Islet precursor cell (in vitro differentiated cells): ENCODE measurements around the gene EXOC5.
"Not testable (repeated sequence)": the region's sequence is repeated elsewhere in the genome, so short reads cannot be mapped to it uniquely, and the experiment has no call there.

Experiments
- DNase-seq: peaks from one replicate; pipeline ENCODE4 v3.0.0-alpha.2; 2018

Gene EXOC5

DNA sequence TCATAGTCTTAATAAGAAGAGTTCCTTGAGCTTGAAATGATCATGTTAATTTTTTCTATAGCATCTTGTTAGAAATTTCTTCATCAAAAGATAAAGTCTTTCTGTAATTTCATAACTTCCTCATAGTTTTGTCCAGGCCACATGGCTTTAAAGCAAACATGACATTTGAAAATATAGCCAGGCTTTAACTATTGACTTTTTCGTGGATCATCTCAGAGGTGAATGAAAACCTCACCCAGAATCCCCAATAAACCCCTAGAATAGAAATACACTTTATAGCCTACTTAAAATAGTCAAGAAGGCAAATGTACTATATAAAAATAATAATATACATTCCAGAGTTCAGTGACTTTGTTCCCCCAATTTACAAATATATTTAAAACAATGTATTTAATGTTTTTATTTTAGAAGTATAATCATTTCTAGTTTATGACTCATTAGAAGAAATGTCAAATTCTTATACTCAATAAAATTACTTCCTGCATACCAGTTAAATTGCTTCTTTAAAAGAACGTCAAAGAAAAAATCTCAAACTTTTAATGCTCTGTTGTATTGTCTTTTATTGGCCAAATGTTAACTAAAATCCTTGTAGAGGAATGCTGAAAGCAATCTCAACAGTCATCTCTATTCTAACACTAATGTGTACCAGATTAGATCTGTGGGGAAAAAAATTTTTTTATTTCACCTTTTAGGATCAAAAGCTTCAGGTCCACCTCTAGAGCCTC is 21.6 kb downstream of the EXOC5 start:
- DNase-seq: no peak

DNA sequence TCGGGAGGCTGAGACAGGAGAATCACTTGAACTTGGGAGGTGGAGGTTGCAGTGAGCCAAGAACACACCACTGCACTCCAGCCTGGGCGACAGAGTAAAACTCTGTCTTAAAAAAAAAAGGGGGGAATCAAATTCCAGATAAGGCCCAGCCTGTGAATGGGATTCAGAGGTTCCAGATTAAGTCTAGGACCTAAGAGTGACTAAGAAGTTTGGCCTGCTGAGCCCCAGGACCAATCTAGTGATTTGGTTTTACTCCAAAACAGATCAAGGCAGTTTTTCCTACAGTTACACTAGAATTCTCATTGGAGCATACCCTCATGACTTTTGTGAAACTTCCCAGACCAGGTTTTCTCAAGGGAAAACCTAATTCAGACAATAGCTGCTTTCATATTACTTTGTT is 22.8 kb downstream of the EXOC5 start:
- no peak for DNase-seq

DNA sequence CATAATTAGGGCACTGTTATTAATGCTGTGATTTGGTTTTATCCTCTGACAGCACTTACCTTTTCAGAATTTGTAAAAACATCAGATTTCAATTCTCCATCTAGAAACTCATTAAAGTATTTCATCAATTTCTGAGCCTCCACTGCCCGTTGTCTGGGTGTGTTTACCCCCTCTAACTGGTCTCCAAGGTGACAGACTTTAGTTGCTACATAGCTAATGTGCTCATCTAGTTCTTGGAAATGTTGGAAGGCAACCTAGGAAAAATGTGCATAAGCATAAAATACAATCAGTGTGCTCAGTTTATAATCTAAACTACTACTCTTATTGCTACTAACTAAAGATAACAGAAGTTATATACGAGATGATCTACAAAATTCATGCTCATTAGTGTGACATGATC is 24.6 kb downstream of the EXOC5 start:
- DNase-seq: no peak

DNA sequence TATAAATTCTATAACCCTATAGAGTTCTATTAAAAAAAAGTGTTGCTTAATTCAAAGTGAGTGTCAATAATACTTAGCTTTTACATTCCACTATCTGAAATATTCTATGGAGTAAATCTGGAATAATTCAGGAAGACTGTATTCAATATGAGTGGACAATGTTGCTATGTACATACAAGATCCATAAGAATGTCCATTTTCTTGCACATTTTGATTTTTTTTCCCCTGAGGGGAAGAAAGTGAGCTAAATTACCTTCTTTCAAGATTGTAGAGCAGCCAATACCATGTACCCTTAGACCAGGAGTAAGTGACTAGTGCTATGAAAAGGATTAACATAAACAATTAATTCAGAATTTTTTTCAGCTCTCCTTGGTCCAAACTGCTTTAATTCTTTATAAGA is 25.4 kb downstream of the EXOC5 start:
- no peak for DNase-seq

DNA sequence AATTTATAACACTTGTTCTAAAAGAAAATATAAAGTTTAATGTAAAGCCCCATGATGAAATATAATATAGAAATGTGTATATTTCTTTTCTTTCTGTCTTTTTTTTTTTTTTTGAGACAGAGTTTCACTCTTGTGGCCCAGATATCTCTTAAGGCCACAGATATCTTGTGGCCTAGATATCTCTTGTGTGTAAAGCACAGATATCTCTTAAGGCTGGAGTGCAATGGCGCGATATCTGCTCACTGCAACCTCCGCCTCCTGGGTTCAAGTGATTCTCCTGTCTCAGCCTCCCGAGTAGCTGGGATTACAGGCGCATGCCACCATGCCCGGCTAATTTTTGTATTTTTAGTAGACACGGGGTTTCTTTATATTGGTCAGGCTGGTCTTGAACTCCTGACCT is 28.6 kb downstream of the EXOC5 start:
- not testable (repeated sequence) for DNase-seq

DNA sequence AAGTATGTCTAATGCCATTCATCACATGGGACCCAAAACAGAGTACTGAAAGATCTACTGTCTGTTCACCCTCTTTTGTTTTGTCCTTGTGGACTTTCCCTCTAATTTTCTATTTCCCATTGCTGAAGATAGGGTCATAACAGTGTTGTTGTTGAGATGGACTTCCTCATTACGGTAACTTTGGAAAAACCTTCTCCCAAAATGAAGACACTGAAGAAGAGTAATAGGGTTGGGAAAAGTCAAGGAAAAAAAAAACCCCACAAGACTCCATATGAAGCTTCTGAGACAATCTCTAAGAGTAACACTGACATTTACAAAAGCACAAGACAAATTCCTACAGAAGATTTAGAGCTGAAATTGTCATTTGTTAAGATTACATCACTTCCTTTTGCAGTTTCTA is 36.7 kb downstream of the EXOC5 start:
- no peak for DNase-seq

DNA sequence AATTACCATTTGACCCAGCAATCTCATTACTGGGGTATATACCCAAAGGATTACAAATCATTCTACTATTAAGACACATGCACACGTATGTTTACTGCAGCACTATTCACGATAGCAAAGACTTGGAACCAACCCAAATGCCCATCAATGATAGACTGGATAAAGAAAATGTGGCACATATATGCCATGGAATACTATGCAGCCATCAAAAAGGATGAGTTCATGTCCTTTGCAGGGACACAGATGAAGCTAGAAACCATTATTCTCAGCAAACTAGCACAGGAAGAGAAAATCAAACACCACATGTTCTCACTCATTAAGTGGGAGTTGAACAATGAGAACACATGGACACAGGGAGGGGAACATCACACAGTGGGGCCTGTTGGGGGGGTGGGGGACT is 40.4 kb downstream of the EXOC5 start:
- not testable (repeated sequence) for DNase-seq

DNA sequence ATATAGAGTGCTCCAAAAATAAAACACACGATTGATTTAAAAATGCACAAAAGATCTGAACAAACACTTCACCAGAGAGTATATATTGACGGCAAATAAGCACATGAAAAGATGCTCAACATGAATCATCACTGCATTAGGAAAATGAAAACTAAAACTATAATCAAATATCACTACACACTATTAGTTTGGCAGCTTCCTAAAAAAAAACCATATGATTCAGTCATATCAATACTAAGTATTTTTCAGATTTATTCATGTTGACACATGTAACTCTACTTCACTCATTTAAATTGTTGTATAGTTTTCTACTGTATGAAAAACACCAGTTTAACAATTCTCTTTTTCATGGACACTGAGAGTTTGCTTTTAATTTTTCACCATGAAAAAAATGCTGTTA is 41.6 kb downstream of the EXOC5 start:
- no peak for DNase-seq

DNA sequence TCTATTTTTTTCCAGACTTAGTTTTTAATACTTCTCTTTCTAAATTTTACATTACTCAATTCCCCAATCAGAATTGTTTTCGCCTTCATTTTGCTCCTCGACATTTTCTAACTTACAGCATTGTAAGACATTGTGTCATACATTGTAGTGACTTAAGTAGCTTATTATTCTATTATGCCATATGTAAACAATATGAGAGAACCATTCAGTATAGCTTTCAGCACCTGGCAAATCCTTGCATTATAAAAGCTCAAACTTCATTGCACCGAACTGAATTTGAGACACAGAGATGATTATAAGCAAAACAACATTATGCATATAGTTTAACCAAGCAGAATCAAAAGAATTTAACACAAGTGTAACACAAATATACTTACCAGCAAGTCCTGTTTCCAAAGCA is 46.8 kb downstream of the EXOC5 start:
- no peak for DNase-seq

DNA sequence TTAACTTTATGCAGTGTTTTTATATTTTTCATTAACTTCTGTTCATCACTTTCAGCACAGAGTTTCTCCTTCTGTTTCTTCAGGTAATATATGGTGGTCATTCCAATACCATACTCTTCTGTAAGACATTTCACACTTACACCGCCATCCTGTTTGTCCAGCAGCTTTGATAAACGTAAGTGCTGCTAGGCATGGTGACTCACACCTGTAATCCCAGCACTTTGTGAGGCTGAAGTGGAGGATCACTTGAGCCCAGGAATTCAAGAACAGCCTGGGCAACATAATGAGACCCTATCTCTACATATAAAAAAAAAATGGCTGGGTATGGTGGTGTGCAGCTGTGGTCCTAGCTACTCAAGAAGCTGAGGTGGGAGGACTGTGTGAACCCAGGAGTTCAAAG is 55.8 kb downstream of the EXOC5 start:
- DNase-seq: peak; percentile 56

DNA sequence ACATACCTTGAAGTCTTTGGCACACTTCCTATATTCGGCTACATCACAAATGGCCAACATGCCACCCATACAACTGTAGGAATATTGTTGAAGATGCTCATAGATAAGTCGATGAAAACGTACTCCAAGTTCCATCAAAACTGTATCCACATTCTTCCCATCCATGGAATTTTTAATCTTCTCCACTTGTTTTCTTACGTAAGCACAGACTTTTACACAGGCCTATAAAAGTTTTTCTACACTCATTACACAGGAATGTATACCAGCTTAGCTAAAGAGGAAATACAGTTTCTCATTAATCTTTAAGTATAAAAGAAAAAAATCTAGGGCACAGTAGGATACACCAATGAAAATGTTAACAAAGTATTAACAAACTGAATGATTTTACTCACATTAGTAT is 59.1 kb downstream of the EXOC5 start:
- DNase-seq: no peak

DNA sequence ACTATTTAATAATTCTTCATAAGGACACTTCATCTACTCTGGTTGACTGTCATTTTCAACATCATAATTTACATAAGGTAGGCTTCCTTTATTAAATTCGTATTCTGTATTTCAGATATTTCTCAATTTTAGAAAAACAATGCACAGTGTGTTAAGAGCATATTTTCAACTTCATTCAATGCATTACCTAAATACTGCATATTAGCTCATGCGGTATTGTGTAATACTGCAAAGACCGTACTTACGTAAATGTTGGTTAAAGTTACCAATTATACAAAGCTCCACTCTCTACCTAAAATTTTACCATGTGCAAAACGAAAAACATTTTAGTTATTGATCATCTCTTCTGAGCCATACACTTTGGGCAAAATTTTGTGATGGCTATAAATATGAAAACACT is 62.8 kb downstream of the EXOC5 start:
- DNase-seq: no peak

DNA sequence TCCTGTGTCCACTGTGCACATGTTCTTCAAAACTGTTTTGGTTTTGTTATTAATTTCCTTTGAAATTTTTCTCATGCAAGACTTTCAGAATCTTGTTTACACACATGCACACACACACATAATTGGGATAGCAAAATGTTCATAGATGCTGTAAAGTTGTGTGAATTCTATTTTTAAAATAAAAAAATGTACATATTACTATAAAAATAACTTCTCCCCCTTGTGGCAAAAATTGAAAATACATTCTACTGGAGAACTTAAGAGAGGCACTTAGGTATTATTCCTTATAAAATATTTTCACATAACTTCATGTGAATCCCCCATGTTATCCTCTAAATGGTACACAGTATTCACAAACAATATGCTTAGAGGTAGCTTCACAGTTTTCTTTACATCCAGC is 66.0 kb downstream of the EXOC5 start:
- not testable (repeated sequence) for DNase-seq

DNA sequence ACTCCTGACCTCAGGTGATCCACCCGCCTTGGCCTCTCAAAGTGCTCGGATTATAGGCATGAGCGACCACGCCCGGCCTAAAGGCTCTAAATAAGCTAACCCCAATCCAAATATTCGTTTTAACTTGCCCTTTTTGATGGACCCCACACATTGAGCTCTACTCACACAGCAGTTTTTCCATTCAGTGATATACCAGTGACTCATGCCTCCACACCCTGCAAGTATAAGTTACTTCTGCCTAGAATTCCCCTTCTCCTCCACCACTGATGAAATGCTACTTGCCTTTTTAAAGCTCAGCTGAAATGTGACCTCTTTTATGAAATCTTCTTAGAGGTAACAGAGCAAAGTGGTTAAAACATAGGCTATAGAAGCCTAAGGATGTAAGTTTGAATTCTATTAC is 68.8 kb downstream of the EXOC5 start:
- no peak for DNase-seq

DNA sequence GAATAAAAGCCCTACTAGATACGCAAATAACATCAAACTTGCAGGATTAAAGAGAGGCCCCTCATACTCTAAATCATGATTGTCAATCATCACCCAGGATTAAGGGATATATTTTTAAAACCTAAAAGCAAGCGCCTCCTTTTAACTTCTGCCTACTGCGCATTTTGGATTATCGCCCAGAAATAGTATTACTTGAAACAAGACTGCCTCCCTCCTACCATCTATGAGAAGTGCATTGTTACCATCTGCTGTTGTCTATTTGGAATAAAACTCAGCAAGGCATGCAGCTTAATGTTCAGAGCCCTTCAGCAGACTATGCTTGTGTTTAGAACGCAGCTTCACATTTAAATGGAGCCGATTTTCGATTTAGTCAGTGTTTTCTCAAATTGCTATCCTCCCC is 79.6 kb downstream of the EXOC5 start:
- DNase-seq: no peak

DNA sequence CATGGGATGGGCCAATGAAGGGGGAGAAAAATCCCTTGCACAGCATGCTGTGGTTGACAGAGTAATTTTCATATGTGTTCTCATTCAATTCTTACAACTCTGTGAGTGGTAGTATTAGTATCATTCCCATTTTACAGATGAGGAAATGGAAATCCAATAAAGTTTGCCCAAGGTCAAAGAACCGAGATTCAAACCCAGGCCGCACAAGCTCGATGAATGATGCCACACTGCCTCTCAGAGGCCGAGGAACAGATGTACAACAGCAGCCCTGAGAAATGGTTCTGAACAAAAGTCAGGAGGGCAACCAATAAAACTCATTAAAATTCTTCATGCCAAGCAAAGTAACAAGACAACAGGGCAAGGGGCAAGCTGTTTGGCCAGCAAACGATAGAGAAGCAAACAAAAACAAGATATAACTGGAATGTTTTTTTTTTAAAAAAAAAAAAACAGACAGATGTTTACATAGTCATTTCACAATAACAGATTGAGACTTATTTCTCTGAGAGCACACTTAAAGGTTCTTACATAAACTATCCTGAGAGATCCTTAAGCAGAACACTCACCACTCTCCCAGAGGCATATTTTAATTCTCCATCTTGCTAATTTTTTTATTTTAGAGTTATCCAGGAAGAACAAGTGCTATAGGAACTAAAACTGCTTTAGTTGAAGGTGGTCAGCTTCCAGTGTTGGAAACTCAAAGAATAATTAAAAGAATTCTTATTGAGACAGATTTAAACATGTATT is 85.8 kb downstream of the EXOC5 start:
- DNase-seq: peak; percentile 63

DNA sequence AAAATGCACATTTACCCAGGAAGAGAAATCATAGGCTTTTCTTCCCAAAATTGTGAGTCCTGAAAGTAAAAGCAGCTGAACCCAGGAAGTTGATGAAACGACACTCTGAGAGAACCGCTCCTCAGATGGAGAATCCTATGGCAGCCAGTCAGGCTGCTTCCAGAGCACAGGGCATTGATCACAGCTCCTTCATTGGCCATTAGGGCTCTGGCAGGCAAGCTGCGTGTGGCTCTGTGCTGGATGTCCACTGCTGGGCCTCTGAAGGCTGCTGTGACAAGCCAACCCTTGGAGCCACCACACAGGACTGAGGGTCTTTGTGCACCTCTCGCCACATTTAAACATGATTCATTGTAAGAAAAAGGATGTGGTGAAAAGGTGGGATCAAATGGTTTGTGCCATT is 89.4 kb downstream of the EXOC5 start:
- DNase-seq: no peak

DNA sequence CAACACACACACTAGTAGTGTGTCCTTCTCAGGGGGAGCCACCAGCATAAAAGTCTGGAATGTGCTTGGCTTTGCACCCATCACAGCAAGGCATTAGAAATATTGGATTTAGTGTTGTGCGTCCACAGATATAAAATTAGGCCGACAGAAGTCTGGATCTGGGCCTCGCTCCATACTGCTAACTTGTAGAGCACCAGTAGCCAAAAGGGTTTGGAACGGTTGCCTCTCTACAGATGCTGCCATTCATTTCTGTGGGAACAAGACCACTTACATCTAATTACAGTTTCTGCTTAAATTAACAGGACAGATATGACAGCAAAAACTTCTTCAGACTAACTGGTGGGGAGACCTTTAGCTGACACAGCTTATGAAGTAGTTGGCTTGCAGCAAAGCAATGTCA is 94.2 kb downstream of the EXOC5 start:
- DNase-seq: no peak

DNA sequence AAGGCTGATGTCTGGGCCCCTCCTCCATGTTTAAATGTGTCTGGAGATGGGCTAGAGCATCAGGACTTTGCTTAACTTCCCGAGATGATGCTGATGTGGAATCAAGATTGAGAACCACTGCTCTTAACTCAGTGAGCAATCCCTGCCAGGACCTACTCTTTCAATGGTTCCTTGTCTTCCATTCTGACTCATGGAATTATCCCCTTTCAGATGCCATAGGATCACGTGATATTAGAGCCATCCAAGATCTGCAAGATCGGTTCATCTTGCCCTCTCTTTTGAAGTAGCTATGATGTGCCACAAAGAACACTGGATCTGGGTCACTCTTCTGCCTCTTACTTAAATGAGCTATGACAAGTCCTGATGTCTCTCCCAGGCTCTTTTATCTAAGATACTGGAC is 96.8 kb downstream of the EXOC5 start:
- no peak for DNase-seq

DNA sequence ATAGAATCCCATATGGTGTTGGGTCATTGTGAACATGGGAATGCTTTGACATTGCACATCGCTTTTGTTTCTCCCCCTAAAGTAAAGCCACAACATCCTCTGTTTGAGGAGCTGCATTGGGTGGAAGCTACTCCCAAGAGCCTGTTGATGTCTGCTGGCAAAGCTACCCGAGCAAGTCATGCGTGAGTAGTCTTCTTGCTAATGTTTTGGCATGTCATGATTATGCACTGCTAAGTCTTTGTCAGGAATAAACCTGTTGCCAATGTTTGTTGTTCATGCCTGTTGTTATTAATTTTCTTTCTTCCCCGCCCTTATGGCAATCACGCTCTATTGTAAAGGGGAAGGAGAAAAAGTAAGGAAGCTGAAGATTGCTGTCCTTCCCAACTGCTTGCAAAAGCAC is 97.3 kb downstream of the EXOC5 start:
- no peak for DNase-seq

DNA sequence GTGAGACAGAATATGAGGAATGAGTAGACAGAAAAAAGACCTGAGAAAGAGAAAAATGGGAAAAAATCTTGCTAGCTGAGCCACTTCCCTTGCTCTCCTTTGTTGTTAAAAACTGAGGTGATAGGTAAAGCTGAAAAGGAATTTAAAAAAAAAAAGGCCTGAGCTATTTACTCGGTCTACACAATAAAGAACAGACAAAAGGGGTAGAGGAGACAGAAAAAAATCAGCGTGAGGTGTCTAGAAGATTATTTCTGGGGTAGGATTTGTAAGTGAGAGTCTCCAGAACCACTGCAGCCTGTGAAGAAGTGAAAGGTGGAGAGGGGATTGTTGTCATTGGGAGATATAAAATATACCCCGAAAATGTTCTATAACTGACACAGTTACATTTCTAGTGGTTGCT is 98.8 kb downstream of the EXOC5 start:
- no peak for DNase-seq

DNA sequence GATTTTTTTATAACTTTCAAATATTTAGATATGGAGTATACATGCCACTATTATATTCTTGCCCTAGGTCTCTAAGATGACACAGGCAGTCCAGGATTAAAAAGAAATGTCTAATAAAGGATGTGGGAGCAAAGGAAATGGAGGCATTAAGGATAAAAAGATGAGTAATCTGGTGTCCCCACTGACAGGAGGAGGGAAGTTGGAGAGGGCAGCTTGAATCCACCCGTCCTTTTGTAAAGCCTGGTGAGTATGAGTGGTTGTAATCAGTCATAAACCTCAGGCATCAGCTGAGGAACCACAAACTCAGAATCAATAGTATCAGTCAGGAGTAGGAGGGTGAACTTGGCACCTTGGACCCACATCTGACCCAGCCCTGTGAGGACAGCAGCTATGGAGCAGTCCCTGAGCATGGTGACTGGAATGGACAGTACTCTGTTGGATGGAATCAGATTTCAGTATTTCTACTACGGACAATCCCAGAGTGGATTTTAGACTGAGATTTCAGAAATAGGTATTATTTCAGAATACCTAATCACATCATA is 100.5 kb downstream of the EXOC5 start:
- no peak for DNase-seq

DNA sequence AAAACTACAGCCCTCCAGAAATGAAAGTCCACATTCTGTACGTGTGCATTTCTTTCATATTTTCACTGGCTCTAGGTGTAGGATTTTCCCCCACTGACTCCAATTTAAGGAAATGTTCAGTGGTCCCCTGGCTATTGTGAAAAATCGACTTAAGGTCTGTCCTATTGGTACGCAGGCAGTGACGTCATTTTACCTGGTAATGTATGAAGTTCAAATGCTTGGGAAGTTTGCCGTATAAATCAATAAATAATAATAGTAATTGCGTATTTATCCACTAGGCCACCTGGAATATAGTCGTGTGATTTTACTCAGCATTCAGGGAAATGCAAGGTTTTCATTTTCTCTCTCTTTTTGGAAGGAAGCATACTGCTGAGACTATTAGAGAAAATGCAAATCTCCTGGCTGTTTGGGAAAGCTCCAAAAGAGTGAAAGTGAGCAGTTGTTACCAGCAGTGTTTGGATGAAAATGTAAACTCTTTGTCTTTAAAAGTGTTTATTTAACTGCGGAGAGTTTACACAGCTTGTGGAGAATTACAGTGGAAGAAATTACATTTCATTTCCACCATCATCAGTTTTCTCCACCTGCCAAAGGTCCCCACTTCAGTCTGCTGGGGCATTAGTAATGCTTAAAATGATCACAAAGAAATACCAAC is 107.0 kb downstream of the EXOC5 start:
- DNase-seq: no peak

DNA sequence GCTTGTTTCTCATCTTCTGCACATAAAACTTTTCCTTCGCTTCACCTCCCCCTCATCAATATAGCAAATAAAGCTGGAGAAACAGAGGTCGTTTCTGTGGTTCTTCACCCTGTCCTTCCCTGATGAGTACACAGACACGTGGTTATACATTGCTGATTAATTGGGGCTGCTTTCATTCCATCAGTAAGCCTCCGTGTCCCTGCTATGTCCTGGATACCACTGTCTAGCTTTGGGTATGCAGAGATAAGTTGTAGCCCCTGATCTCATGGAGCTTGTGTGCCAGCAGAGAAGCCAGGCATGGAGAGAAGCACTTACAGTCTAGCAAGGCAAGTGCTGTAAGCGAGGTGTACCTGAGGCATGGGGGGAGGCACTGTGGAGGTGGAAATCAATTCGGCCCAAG is 108.4 kb downstream of the EXOC5 start:
- DNase-seq: no peak
